Subcutaneous adipose tissue (tissue), 4 donors: ENCODE measurements around the gene PTPRD. TPM values are rescaled to one million over a fixed set of nuclear protein-coding genes. Genes with fewer than 3 reads are reported as not detected.

Source experiments
- CTCF ChIP-seq: fragments of 450-650 bp; IDR thresholded peaks from one replicate; pipeline ENCODE4 v1.5.1; 2016; ENCODE audit warnings: low read depth, mild to moderate bottlenecking, control low read depth, antibody characterized with exemption, moderate library complexity
- total RNA-seq, 4 donors: library from RNA; depleted of rRNA; stranded (reverse); fragments of >200 nt; gene quantifications; one replicate each; pipeline ENCODE4 v1.1.0, GENCODE V29; 2016

The PTPRD gene
- total RNA-seq, 4 donors from 2014 or later = 5.1 to 17.3 (median 12.1) TPM

GRCh38 chr9:9820436-9820835, 792.4 kb downstream of the PTPRD start:
- TF ChIP-seq CTCF = no peak

GRCh38 chr9:9819886-9820285, 792.9 kb downstream of the PTPRD start:
- TF ChIP-seq CTCF = no peak

- TF ChIP-seq CTCF = no peak
These were observed 795.6 kb downstream of the PTPRD start for GRCh38 chr9:9817176-9817575.

GRCh38 chr9:9804109-9804508, 808.7 kb downstream of the PTPRD start:
- TF ChIP-seq CTCF = no peak

- no peak for TF ChIP-seq CTCF
These were observed 813.5 kb downstream of the PTPRD start for GRCh38 chr9:9799287-9799686.

- TF ChIP-seq CTCF = no peak
These were observed 820.5 kb downstream of the PTPRD start for GRCh38 chr9:9792144-9792857.

- TF ChIP-seq CTCF = no peak
These were observed 821.2 kb downstream of the PTPRD start for GRCh38 chr9:9791611-9792010.
